Astrocyte of the spinal cord (primary cell): Measurements from ENCODE around the gene RCC2.

Source experiments
- DNase-seq: peaks from one replicate; pipeline ENCODE4 v3.0.0; 2011; ENCODE audit warnings: low read depth, low spot score
- H3K4me3 ChIP-seq: 2 replicates; pipeline ENCODE4 v1.5.1; 2011; ENCODE audit warnings: low read depth, mild to moderate bottlenecking, low read length, moderate library complexity
- in situ Hi-C: cut with HindIII; loops from 2 replicates; pipeline ENCODE4 v1.10.0; 2017; ENCODE audit warnings: low sequenced_read_pairs
- TF ChIP-seq, protein P1 (sequence below): IDR thresholded peaks from 2 replicates; pipeline ENCODE4 v1.5.1; 2012; ENCODE audit warnings: low read depth, mild to moderate bottlenecking, low read length, inconsistent platforms

RCC2 gene

GRCh38 chr1:17405898-17406759 lies 33.3 kb downstream of the RCC2 start:
- in situ Hi-C loops: no loop called here
- TF ChIP-seq, protein P1, sequence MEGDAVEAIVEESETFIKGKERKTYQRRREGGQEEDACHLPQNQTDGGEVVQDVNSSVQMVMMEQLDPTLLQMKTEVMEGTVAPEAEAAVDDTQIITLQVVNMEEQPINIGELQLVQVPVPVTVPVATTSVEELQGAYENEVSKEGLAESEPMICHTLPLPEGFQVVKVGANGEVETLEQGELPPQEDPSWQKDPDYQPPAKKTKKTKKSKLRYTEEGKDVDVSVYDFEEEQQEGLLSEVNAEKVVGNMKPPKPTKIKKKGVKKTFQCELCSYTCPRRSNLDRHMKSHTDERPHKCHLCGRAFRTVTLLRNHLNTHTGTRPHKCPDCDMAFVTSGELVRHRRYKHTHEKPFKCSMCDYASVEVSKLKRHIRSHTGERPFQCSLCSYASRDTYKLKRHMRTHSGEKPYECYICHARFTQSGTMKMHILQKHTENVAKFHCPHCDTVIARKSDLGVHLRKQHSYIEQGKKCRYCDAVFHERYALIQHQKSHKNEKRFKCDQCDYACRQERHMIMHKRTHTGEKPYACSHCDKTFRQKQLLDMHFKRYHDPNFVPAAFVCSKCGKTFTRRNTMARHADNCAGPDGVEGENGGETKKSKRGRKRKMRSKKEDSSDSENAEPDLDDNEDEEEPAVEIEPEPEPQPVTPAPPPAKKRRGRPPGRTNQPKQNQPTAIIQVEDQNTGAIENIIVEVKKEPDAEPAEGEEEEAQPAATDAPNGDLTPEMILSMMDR: peak; percentile 87
- no peak overlapping the region for H3K4me3 ChIP-seq
- DNase-seq: peak; percentile 55

DNA sequence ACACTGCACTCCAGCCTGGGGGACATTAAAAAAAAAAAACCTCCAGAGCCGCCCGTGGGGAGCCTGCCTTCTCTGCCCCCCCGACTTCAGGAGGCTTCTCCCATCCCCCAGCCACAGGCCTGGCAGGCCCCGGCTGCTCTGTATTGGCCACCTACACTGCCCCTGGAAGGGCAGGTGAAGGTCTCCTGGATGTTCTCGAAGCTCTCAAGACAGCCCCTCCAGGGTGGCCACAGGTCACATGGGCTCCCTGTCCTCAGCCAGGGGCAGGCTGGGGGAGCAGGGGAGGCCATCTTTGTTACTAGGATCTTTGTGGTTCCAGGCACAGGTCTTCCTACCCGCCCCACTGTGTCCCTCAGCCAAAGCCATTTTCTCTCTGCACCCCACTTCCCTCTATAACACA lies 34.7 kb downstream of the RCC2 start:
- TF ChIP-seq, protein P1: no peak
- H3K4me3 ChIP-seq: no peak overlapping the region
- no peak for DNase-seq
- in situ Hi-C loops: no loop called here

- no peak overlapping the region for H3K4me3 ChIP-seq
- TF ChIP-seq, protein P1: no peak
- in situ Hi-C loops: no loop called here
- DNase-seq: no peak
Observed at GRCh38 chr1:17404034-17404684, 35.3 kb downstream of the RCC2 start.

GRCh38 chr1:17403081-17403480 lies 36.4 kb downstream of the RCC2 start:
- in situ Hi-C loops: no loop called here
- DNase-seq: no peak
- TF ChIP-seq, protein P1: no peak
- no peak overlapping the region for H3K4me3 ChIP-seq

GRCh38 chr1:17401841-17402240 lies 37.6 kb downstream of the RCC2 start:
- no peak for DNase-seq
- TF ChIP-seq, protein P1: no peak
- in situ Hi-C loops: no loop called here
- no peak overlapping the region for H3K4me3 ChIP-seq

DNA sequence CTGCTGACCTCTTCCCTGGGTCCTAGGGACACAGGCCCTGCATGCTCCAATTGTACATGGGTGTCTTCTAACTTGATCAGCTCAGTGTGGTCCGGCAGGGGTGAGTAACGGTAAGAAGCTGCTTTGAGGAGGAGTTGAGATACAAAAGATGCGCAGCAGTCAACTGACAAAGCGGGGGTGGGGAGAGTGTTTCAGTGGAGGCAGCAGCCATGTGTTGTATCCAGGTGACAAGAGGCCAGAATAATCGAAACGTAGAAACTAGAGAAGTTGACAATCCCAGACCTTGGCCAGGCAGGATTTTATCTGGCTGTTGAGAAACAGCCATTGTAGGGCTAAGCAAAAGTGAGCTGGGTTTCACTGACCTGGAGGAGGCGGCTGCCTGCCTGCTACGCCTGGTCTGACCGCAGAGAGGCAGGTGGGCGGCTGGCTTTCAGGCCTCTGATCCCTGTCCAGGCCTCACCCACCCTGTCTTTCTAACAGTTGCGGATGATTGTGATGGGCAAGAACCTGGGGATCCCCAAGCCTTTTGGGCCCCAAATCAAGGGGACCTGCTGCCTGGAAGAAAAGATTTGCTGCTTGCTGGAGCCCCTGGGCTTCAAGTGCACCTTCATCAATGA lies 38.6 kb downstream of the RCC2 start:
- TF ChIP-seq, protein P1: no peak
- DNase-seq: no peak
- H3K4me3 ChIP-seq: no peak overlapping the region
- in situ Hi-C loops: no loop called here
